ENCODE results near the gene HYKK. TPM values are rescaled to one million over a fixed set of nuclear protein-coding genes. Genes with fewer than 3 reads are reported as not detected.

The HYKK gene
- total RNA-seq, 1 experiment from 2014 or later = 3.1 TPM

GRCh38 chr15:78574944-78575343 lies 67.6 kb downstream of the HYKK start:
- no peaks in the 10 kb centered on the region for H3K9me3 Mint-ChIP-seq
- H3K23ac ChIP-seq (ENCODE audit: insufficient read length, low read depth, low read length) = no peak overlapping the region
- H3K79me1 ChIP-seq (ENCODE audit: insufficient read depth, low read depth, low read length, poor library complexity, severe bottlenecking) = peaks cover 7% of the 10 kb centered on the region

More at GRCh38 chr15:78574944-78575343, 67.6 kb downstream of the HYKK start:
- Mint-ChIP-seq H3K27me3 (ENCODE audit: low read depth) (no peaks in the 10 kb centered on the region), H3K27ac (no peak overlapping the region), H3K4me1 (peaks cover 4 to 6% of the 10 kb centered on the region in 2 experiments; a peak in 3 of 4 replicates), H3K4me3 (no peak overlapping the region), H3K36me3 (ENCODE audit: insufficient read depth in 1 of 3, low read depth in 3 of 3) (no peaks in the 10 kb centered on the region)
- no peaks in the 10 kb centered on the region for H3K23me2 ChIP-seq (ENCODE audit: insufficient read length, low read depth, low read length, poor library complexity, severe bottlenecking)
- H3T11ph ChIP-seq (ENCODE audit: low read length) = no peak overlapping the region
- H2BK20ac ChIP-seq (ENCODE audit: low read depth, low read length, poor library complexity, severe bottlenecking) = no peak overlapping the region
- H3K27me3 ChIP-seq (ENCODE audit: insufficient read depth, low read length) = no peaks in the 10 kb centered on the region
- no peaks in the 10 kb centered on the region for H3K9me3 ChIP-seq (ENCODE audit: control insufficient read depth, low read depth, low read length)
- H2BK12ac ChIP-seq (ENCODE audit: insufficient read length, low read depth, low read length) = no peak overlapping the region
- no CpG with 5 or more reads among the region's 1 CpG for WGBS (ENCODE audit: extremely low coverage, insufficient read length, low lambda C conversion rate)
- no peak overlapping the region for H2BK15ac ChIP-seq (ENCODE audit: low read depth, low read length)
- no peaks in the 10 kb centered on the region for H3K4me1 ChIP-seq (ENCODE audit: insufficient read depth, low read length)
- H2AK5ac ChIP-seq (ENCODE audit: insufficient read length, low read length) = no peak overlapping the region
- no peak overlapping the region for H4K91ac ChIP-seq (ENCODE audit: insufficient read length, low read depth, low read length)
- H4K5ac ChIP-seq (ENCODE audit: insufficient read length, low read depth, low read length) = no peak overlapping the region
- H3K18ac ChIP-seq (ENCODE audit: insufficient read length, low read depth, low read length) = no peak overlapping the region
- no peak overlapping the region for H2BK5ac ChIP-seq (ENCODE audit: insufficient read length, low read length)
- H3K4me2 ChIP-seq (ENCODE audit: insufficient read depth, insufficient read length, low read length) = no peak overlapping the region
- no peak for DNase-seq
- H4K8ac ChIP-seq (replicated peaks; ENCODE audit: insufficient read length, low read depth, low read length) = no peak overlapping the region
- no peaks in the 10 kb centered on the region for H4K20me1 ChIP-seq (ENCODE audit: control insufficient read depth, insufficient read depth, insufficient read length)
- H2AFZ ChIP-seq (ENCODE audit: low read length) = no peak overlapping the region
- H3K4ac ChIP-seq (ENCODE audit: low read depth, low read length) = no peak overlapping the region
- H3K14ac ChIP-seq (ENCODE audit: insufficient read depth, low read length) = no peak overlapping the region
- no peaks in the 10 kb centered on the region; the same call in 1 of the 2 replicates for H3K79me2 ChIP-seq (ENCODE audit: insufficient read depth, low read length)
- TF ChIP-seq CTCF (conservative IDR thresholded peaks at IDR 0.05) = no peak
- no peak overlapping the region for H3K27ac ChIP-seq (ENCODE audit: insufficient read length, low read depth, low read length)
- H3K9ac ChIP-seq (ENCODE audit: extremely low read depth, insufficient read length, low read length) = no peak overlapping the region
- H3K56ac ChIP-seq (ENCODE audit: insufficient read length, low read depth, low read length) = no peak overlapping the region
- H2BK120ac ChIP-seq (ENCODE audit: low read depth, low read length, poor library complexity, severe bottlenecking) = no peak overlapping the region

Other genes starting within 250 kb of the HYKK start
- gene DNAJA4, start 243.0 kb upstream of the HYKK start, total RNA-seq (2021) = 0.13 and 0.35 TPM in 2 replicates
- gene SKIC8, start 208.0 kb upstream of the HYKK start, total RNA-seq (2021) = 43.8 and 45.6 TPM in 2 replicates
- 93.0 and 93.1 TPM in 2 replicates for gene CRABP1, start 167.2 kb upstream of the HYKK start, total RNA-seq (2021)
- 87.6 and 93.3 TPM in 2 replicates for gene IREB2, start 69.4 kb upstream of the HYKK start, total RNA-seq (2021)
- gene PSMA4, start 32.9 kb downstream of the HYKK start, total RNA-seq (2021) = 333 and 335 TPM in 2 replicates
- 16.5 and 21.6 TPM in 2 replicates for gene CHRNA5, start 57.9 kb downstream of the HYKK start, total RNA-seq (2021)
- gene CHRNA3, start 113.4 kb downstream of the HYKK start, total RNA-seq (2021) = 0.81 and 1.1 TPM in 2 replicates
- gene CHRNB4, start 133.6 kb downstream of the HYKK start, total RNA-seq (2021) = 1.9 TPM in 2 replicates